DND-41 (cell line): ENCODE results near the gene CNKSR2.

Source experiments
- ATAC-seq: fragments of 200-7000 bp; cut with Tn5 transposase; 3 replicates; pipeline ENCODE4 v1.9.1; 2021; ENCODE audit warnings: low read depth; ENCODE audit not compliant: insufficient read depth
- DNase-seq: peaks from one replicate; pipeline ENCODE4 v3.0.0-alpha.2; 2020
- H2AFZ ChIP-seq: 2 replicates; pipeline ENCODE4 v1.6.0; 2012; ENCODE audit warnings: low read depth, low read length
- H3K27ac ChIP-seq: 2 replicates; pipeline ENCODE4 v1.5.1; 2012; ENCODE audit warnings: low read length, inconsistent platforms
- H3K27me3 ChIP-seq: fragments of 200-600 bp; sonication (generic); 2 replicates; pipeline ENCODE4 v1.6.0; 2012; ENCODE audit warnings: low read length, mild to moderate bottlenecking, inconsistent platforms; ENCODE audit not compliant: insufficient read depth, poor library complexity
- H3K36me3 ChIP-seq: 2 replicates; pipeline ENCODE4 v1.5.1; 2012; ENCODE audit warnings: low read length, inconsistent platforms; ENCODE audit not compliant: insufficient read depth
- H3K4me1 ChIP-seq: 2 replicates; pipeline ENCODE4 v1.5.1; 2012; ENCODE audit warnings: mild to moderate bottlenecking, low read length; ENCODE audit not compliant: insufficient read depth
- H3K4me2 ChIP-seq: 2 replicates; pipeline ENCODE4 v1.6.0; 2012; ENCODE audit warnings: mild to moderate bottlenecking, moderate library complexity, low read length, inconsistent platforms; ENCODE audit not compliant: insufficient read depth
- H3K4me3 ChIP-seq, 2 experiments: fragments of 200-600 bp in 1 of 2; shearing (Covaris generic) in 1 of 2; 2 replicates each; pipeline ENCODE4 v1.5.1; 2012 to 2016; ENCODE audit warnings: inconsistent platforms in 2 of 2, low read length in 2 of 2, mild to moderate bottlenecking in 2 of 2, low read depth in 1 of 2, moderate library complexity in 1 of 2
- H3K79me2 ChIP-seq: 2 replicates; pipeline ENCODE4 v1.6.0; 2012; ENCODE audit warnings: low read length, inconsistent platforms; ENCODE audit not compliant: insufficient read depth
- H3K9ac ChIP-seq: 2 replicates; pipeline ENCODE4 v1.6.0; 2012; ENCODE audit warnings: low read depth, mild to moderate bottlenecking, inconsistent platforms, low read length, moderate library complexity
- H3K9me3 ChIP-seq: 2 replicates; pipeline ENCODE4 v1.5.1; 2012; ENCODE audit warnings: low read length, moderate library complexity, mild to moderate bottlenecking, inconsistent platforms; ENCODE audit not compliant: insufficient read depth, severe bottlenecking
- H4K20me1 ChIP-seq: 2 replicates; pipeline ENCODE4 v1.6.0; 2012; ENCODE audit warnings: low read length; ENCODE audit not compliant: insufficient read depth
- CTCF ChIP-seq: IDR thresholded peaks from 2 replicates; pipeline ENCODE4 v1.5.1; 2012; ENCODE audit warnings: borderline replicate concordance, low read length, moderate library complexity, mild to moderate bottlenecking; ENCODE audit not compliant: poor library complexity, severe bottlenecking; ENCODE audit errors: extremely low read depth
- EZH2 ChIP-seq: IDR thresholded peaks from 3 replicates; pipeline ENCODE4 v1.6.1; 2012; ENCODE audit warnings: borderline replicate concordance, low read depth, mild to moderate bottlenecking, moderate library complexity, low read length, inconsistent platforms; ENCODE audit not compliant: severe bottlenecking

The CNKSR2 gene

GRCh38 chrX:21487832-21488231 is 113.6 kb downstream of the CNKSR2 start:
- ATAC-seq: no peak
- H3K4me1 ChIP-seq: no peaks in the 10 kb centered on the region
- no peak overlapping the region for H3K4me2 ChIP-seq
- H3K9ac ChIP-seq: no peak overlapping the region
- H2AFZ ChIP-seq: no peak overlapping the region
- TF ChIP-seq CTCF: no peak
- TF ChIP-seq EZH2: no peak
- no peaks in the 10 kb centered on the region for H3K36me3 ChIP-seq
- H3K27ac ChIP-seq: no peak overlapping the region
- H3K79me2 ChIP-seq: no peaks in the 10 kb centered on the region
- H3K9me3 ChIP-seq: no peaks in the 10 kb centered on the region
- H4K20me1 ChIP-seq: no peaks in the 10 kb centered on the region
- H3K27me3 ChIP-seq: no peaks in the 10 kb centered on the region
- no peak for DNase-seq
- H3K4me3 ChIP-seq: no peak overlapping the region

GRCh38 chrX:21490341-21490740 is 116.1 kb downstream of the CNKSR2 start:
- H3K4me1 ChIP-seq: no peaks in the 10 kb centered on the region

GRCh38 chrX:21493226-21493830 is 119.1 kb downstream of the CNKSR2 start:
- Histone ChIP-seq H4K20me1 (no peaks in the 10 kb centered on the region), H3K79me2 (no peaks in the 10 kb centered on the region), H3K27me3 (no peaks in the 10 kb centered on the region), H2AFZ (no peak overlapping the region), H3K4me1 (no peaks in the 10 kb centered on the region), H3K4me3 (no peak overlapping the region), H3K9ac (no peak overlapping the region), H3K4me2 (no peak overlapping the region), H3K36me3 (no peaks in the 10 kb centered on the region), H3K27ac (no peak overlapping the region), H3K9me3 (no peaks in the 10 kb centered on the region)
- no peak for DNase-seq
- TF ChIP-seq EZH2 (no peak), CTCF (no peak)
- no peak for ATAC-seq

More at GRCh38 chrX:21490341-21490740, 116.1 kb downstream of the CNKSR2 start:
- Histone ChIP-seq H3K4me3 (no peak overlapping the region), H3K27me3 (no peaks in the 10 kb centered on the region), H4K20me1 (no peaks in the 10 kb centered on the region), H3K27ac (no peak overlapping the region), H2AFZ (no peak overlapping the region), H3K79me2 (no peaks in the 10 kb centered on the region), H3K9me3 (no peaks in the 10 kb centered on the region), H3K9ac (no peak overlapping the region), H3K4me2 (no peak overlapping the region), H3K36me3 (no peaks in the 10 kb centered on the region)
- TF ChIP-seq CTCF (no peak), EZH2 (no peak)
- DNase-seq (no peak), ATAC-seq (no peak)
